Epithelial cell of proximal tubule (primary cell): ENCODE measurements around the gene IFITM10. TPM values are rescaled to one million over a fixed set of nuclear protein-coding genes. Genes with fewer than 3 reads are reported as not detected.

ENCODE experiments used
- DNase-seq: peaks from one replicate; pipeline ENCODE4 v3.0.0-alpha.2; 2011; ENCODE audit warnings: low read depth
- H3K4me3 ChIP-seq: 2 replicates; pipeline ENCODE4 v1.5.1; 2011; ENCODE audit warnings: low read depth, mild to moderate bottlenecking, low read length
- total RNA-seq: library from RNA; depleted of rRNA; stranded (reverse); fragments of >200 nt; gene quantifications from 2 replicates; pipeline ENCODE4 v1.2.3, GENCODE V29; 2015
- TF ChIP-seq, protein P1 (sequence below): conservative IDR thresholded peaks from 2 replicates; pipeline ENCODE4 v1.5.1; 2012; ENCODE audit warnings: low read depth, mild to moderate bottlenecking, low read length

Gene IFITM10
- total RNA-seq, 1 donor from 2014 or later: not detected

DNA sequence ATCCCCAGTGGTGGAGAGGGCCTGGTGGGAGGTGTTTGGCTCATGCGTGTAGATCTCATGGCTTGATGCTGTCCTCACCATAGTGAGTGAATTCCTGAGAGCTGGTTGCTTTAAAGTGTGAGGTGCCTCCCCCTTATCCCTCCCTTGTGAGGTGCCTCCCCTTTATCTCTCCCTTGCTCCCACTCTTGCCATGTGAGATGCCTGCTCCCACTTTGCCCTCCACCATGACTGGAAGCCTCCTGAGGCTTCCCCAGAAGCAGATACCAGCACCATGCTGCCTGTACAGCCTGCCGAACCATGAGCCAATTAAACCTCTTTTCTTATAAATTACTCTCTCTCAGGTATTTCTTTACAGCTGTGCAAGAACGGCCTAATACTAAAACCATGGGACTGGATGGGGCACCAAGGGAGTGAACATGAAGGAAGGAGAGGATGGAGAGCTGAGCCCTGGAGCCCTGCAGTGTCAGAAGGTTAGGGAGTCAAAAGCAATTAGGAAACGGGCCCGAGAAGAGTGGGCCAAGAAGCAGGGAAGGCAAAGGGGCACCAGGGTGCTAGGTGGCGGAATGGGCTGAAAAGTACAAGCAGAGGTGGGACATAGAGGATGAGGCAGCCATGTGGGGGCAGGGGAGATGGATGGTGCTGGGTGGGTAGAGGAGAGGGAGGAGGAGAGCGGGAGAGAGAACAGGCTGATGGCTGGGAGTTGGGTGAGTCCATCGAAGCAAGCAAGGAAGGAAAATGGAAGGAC, 9.4 kb downstream of the IFITM10 start:
- no peak for DNase-seq
- H3K4me3 ChIP-seq: no peak overlapping the region
- TF ChIP-seq, protein P1, sequence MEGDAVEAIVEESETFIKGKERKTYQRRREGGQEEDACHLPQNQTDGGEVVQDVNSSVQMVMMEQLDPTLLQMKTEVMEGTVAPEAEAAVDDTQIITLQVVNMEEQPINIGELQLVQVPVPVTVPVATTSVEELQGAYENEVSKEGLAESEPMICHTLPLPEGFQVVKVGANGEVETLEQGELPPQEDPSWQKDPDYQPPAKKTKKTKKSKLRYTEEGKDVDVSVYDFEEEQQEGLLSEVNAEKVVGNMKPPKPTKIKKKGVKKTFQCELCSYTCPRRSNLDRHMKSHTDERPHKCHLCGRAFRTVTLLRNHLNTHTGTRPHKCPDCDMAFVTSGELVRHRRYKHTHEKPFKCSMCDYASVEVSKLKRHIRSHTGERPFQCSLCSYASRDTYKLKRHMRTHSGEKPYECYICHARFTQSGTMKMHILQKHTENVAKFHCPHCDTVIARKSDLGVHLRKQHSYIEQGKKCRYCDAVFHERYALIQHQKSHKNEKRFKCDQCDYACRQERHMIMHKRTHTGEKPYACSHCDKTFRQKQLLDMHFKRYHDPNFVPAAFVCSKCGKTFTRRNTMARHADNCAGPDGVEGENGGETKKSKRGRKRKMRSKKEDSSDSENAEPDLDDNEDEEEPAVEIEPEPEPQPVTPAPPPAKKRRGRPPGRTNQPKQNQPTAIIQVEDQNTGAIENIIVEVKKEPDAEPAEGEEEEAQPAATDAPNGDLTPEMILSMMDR: no peak

DNA sequence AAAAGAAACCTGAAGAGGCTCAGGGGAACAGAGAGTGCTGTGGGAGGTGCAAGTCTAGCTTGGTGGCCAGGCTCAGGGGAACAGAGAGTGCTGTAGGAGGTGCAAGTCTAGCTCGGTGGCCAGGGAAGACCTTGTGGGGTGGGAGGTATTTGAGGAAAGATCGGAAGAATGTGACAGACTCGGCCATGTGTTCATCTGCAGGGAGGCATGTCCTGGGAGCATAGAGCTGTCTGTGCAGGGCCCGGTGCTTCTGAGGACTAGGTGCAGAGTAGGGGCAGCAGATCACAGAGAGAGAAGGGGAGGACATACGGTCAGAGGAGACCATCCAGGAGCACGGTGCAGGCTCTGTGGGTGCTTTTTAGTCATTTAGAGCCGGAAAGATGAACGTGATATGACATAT, 10.8 kb downstream of the IFITM10 start:
- DNase-seq: no peak
- TF ChIP-seq, protein P1: no peak
- H3K4me3 ChIP-seq: no peak overlapping the region

DNA sequence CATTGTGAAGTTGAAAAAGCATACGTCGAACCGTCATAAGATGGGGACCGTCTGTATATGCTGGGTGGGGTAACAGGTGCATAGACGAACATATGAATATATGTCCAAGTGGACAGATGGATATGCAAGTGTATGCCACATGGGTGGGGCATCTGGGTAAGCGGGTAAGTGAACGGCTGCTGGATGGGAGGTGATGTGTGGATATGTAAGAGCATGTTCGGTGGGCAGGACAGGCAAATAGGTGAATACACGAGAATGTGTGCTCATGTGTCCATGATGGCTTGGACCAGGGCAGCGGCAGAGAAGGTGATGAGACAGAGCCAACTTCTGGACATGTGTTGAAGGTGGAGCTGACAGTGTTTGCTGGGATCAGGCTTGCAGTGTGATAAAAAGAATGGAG, 12.0 kb downstream of the IFITM10 start:
- DNase-seq: no peak
- H3K4me3 ChIP-seq: no peak overlapping the region
- TF ChIP-seq, protein P1: no peak

DNA sequence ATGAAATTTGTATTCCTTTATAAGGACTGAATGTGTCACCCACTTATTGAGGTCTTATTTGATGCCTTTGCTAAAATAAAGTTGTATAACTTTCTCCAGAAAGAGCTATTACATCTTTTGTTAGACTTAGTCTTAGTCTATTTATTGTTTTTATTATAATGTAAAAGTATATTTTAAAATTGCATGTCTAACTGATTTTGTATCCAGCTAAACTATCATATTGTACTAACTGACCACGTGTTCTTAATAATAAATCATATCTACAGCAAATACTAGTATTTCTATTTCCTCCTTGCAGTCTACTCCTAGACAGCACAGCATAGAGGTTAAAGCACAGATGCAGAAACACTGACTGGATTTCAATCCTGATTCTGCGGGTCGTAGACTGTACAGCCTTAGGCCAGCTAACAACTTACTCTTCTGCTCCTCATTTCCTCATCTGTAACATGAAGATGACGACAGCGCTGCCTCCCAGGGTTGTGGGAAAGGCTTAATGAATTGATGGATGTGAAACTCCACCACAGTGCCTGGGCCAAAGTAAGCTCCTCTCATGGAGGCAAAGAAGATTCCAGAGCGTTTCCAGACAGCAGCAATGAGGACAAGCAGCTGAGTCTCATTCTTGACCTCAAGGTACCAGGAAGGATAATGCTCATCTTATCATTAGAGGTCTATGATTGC, 13.2 kb downstream of the IFITM10 start:
- H3K4me3 ChIP-seq: no peak overlapping the region
- no peak for DNase-seq
- TF ChIP-seq, protein P1: no peak

DNA sequence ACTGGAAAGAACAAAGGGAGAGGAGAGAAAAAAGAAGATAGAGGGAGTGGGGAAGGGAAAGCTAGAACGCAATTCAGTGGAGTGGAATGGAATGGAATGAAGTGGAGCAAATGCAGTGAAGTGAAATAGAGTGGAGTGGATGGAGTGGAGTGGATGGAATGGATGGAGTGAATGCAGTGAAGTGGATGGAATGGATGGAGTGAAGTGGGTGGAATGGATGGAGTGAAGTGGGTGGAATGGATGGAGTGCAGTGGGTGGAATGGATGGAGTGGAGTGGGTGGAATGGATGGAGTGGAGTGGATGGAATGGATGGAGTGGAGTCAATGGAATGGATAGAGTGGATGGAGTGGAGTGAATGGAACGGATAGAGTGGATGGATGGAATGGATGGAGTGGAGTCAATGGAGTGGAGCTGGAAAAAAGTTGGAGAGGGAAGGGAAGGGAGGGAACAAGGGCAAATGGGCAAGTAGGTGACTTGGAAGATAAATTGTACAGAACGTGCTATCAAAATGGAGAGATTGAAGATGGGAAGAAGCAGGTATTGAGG, 13.9 kb downstream of the IFITM10 start:
- no peak for DNase-seq
- TF ChIP-seq, protein P1: no peak
- no peak overlapping the region for H3K4me3 ChIP-seq

DNA sequence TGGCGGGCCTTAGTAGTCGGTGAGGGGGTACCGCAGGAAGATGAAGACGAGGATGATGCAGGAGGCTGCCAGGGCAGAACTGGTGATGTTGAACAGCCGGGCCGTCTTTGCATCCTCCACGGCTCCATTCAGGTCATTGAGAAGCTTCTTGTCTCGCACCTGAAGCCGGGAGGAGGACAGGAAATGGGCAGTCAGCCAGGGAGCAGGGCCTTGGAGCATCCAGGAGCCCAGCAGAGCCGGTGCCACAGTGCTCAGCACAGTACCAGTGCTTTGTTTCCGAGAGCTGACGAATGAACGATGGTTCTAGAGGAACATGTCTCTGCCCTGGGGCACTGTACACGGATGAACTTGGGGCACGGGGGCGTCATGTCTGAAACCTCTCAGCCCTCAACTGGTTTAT, 15.1 kb downstream of the IFITM10 start:
- H3K4me3 ChIP-seq: no peak overlapping the region
- no peak for DNase-seq
- TF ChIP-seq, protein P1: no peak
